Stimulated activated naive CD8-positive, alpha-beta T cell treated with anti-CD3 and anti-CD28 coated beads, Interleukin-15, amount 100 ng/mL, for 72 hours (primary cell): ENCODE results near the gene FAM236D.
"Not testable (repeated sequence)": the region's sequence is repeated elsewhere in the genome, so short reads cannot be mapped to it uniquely, and the experiment has no call there.

ENCODE experiments used
- ATAC-seq: fragments of 150-1000 bp; cut with Tn5 transposase; 2 replicates; pipeline ENCODE4 v1.10.0; 2021; ENCODE audit warnings: mild to moderate bottlenecking, moderate library complexity
- DNase-seq, 2 donors: peaks; one replicate each; pipeline ENCODE4 v3.0.0; 2021 to 2022
- H3K27ac Mint-ChIP-seq, 2 donors: one replicate each; pipeline ENCODE4 v1.8.0; 2022; ENCODE audit warnings: mild to moderate bottlenecking in 2 of 2, mixed read lengths in 2 of 2, moderate library complexity in 2 of 2
- H3K27me3 Mint-ChIP-seq: one replicate; pipeline ENCODE4 v1.8.0; 2022; ENCODE audit warnings: mixed read lengths
- H3K4me1 Mint-ChIP-seq: one replicate; pipeline ENCODE4 v1.8.0; 2022; ENCODE audit warnings: mild to moderate bottlenecking, mixed read lengths
- H3K4me3 Mint-ChIP-seq, 2 donors: one replicate each; pipeline ENCODE4 v1.8.0; 2022; ENCODE audit warnings: mild to moderate bottlenecking in 2 of 2, mixed read lengths in 2 of 2, moderate library complexity in 1 of 2
- H3K9me3 Mint-ChIP-seq, 2 donors: one replicate each; pipeline ENCODE4 v1.8.0; 2022; ENCODE audit warnings: mixed read lengths in 2 of 2

Gene FAM236D

DNA sequence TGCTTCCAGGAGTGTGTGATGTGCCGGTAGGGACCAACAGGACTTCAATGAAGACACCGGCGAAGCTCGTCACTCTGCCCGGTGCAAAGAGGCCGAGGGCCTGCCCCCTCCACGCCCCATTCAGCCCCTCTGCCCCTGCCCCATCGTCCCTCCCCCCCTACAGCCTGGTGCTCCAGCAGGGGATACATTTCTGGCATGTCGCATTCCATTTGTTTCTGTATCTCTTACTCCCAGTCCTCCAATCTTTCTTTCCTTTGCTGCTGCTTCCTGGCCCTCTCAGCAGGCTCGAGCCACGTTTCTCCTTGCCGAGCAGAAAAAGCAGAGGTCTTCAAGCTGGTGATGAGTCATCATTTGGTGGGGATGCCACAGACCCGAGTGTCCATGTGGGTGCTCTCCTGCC is at the start of gene FAM236D:
Gene FAM236D, minus strand, starts transcription at position 101 of the 400 bp plus-strand sequence. Its CDS starts 100 bp downstream, at position 1.
- not testable (repeated sequence) for DNase-seq, ATAC-seq, H3K4me3 Mint-ChIP-seq, H3K4me1 Mint-ChIP-seq, H3K9me3 Mint-ChIP-seq, H3K27me3 Mint-ChIP-seq, H3K27ac Mint-ChIP-seq

- not testable (repeated sequence) for H3K9me3 Mint-ChIP-seq, H3K27ac Mint-ChIP-seq, H3K27me3 Mint-ChIP-seq, ATAC-seq, DNase-seq, H3K4me3 Mint-ChIP-seq, H3K4me1 Mint-ChIP-seq
Observed at GRCh38 chrX:72837532-72837931, 29.5 kb upstream of the FAM236D start.

GRCh38 chrX:72830701-72831100 is 22.7 kb upstream of the FAM236D start:
- H3K4me1 Mint-ChIP-seq, H3K9me3 Mint-ChIP-seq, DNase-seq, H3K27me3 Mint-ChIP-seq, H3K27ac Mint-ChIP-seq, ATAC-seq, H3K4me3 Mint-ChIP-seq: not testable (repeated sequence)

GRCh38 chrX:72790390-72790789 is 17.6 kb downstream of the FAM236D start:
- not testable (repeated sequence) for H3K4me3 Mint-ChIP-seq, H3K27ac Mint-ChIP-seq, H3K9me3 Mint-ChIP-seq, H3K27me3 Mint-ChIP-seq, DNase-seq, H3K4me1 Mint-ChIP-seq
- peak; percentile 31 for ATAC-seq

DNA sequence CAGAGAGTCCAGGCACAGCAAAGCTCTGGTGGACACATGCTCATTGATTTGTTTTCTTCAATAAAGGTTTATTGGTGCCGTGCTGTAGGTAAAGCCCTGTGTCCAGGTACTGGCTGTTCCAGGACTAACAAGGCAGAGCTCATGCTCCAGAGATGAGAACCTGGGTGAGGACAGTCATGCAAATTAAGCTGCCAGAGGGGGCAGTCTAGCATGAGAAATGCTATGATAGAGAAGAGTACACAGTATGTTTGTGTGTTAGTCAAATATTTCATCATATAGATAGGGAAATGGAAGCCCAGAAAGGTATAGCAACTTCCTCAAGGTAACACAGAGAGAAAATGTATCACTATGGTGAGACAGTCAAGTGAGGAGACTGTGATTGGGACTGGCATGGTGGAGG is 19.9 kb downstream of the FAM236D start:
- DNase-seq, H3K27me3 Mint-ChIP-seq, H3K9me3 Mint-ChIP-seq, H3K4me3 Mint-ChIP-seq, H3K4me1 Mint-ChIP-seq, H3K27ac Mint-ChIP-seq: not testable (repeated sequence)
- ATAC-seq = peak; percentile 62

DNA sequence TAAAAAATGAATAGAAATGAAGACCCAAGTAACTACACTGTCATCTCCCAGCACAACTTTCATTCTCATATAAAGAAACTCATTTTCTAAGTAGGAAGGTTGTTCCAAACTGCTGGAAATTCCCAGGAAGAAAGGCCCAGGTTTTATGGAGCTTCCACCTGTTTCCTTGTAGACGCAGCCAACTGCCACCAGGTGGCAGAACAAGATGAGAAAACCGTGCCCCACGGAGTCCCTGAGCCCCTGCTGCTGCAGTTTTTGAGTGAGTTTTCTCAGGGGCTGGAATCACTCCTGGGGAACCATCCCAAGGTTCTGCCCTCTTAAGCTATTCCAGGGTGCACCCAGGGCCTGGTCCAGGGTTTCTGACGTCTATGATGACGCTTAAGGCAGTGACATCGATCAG is 24.0 kb downstream of the FAM236D start:
- H3K4me1 Mint-ChIP-seq, ATAC-seq: not testable (repeated sequence)

DNA sequence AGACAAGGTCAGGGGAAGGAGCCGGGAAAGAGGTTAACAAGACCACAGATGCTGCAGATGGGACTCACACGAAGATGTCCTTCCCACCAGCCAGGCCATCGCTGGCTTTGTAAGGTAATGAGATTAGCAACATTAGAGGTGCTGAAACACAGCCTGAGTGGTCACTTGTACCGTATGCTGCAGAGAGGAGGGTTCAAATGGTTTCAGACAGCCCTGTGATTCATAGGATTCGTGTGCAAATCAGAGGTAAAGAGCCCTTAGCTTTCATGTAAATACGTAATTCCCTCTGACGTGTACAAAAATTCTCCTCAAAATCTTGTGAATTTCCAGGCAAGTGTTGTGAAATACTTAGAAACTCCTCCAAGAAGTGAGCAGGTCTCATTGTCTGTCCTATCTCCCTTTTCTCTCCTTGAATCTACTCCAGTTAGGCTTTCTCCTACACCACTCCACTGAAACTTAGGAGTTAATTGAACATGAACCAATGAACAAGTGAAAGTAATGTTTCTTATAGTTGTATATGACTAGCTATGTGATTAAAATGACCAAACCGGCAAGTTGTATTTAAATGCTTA is 24.6 kb downstream of the FAM236D start:
- not testable (repeated sequence) for H3K27me3 Mint-ChIP-seq, H3K9me3 Mint-ChIP-seq, H3K4me3 Mint-ChIP-seq, H3K4me1 Mint-ChIP-seq, ATAC-seq, DNase-seq, H3K27ac Mint-ChIP-seq

More for the DNA sequence above, 24.0 kb downstream of the FAM236D start:
- not testable (repeated sequence) for H3K27ac Mint-ChIP-seq, H3K9me3 Mint-ChIP-seq, H3K4me3 Mint-ChIP-seq, H3K27me3 Mint-ChIP-seq, DNase-seq

DNA sequence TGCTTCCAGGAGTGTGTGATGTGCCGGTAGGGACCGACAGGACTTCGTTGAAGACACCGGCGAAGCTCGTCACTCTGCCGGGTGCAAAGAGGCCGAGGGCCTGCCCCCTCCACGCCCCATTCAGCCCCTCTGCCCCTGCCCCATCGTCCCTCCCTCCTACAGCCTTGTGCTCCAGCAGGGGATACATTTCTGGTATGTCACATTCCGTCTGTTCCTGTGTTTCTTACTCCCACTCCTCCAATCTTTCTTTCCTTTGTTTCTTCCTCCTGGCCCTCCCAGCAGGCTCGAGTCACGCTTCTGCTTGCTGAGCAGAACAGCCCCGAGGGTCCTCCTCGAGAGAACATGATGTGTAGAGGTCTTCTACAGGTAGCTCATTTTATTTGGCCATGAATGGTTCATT is 25.4 kb downstream of the FAM236D start, which contains the start of gene FAM236B:
Gene FAM236B, minus strand, starts transcription at position 101 of the 400 bp plus-strand sequence. Its CDS starts 100 bp downstream, at position 1.
- not testable (repeated sequence) for H3K27ac Mint-ChIP-seq, DNase-seq, H3K9me3 Mint-ChIP-seq, H3K4me1 Mint-ChIP-seq, H3K4me3 Mint-ChIP-seq, H3K27me3 Mint-ChIP-seq, ATAC-seq

DNA sequence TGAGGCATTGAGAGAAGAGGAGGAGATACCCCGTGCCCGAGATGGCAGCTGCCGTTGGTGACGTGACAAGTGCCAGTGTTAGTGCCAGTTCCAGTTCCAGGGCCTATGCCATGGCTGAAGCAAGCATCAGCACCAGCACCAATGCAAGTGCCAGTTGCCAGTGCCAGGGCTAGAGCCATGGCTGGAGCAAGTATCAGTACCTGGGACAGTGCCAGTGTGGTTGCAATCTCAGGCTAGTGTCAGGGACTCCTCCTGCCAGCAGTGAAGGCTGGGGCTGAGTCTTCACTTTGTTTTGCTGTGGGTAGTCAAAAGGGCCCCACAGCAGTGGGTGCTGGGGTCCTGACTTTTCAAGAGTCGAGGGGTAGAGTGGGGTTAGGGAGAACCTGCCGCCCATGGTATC is 29.9 kb downstream of the FAM236D start:
- H3K27ac Mint-ChIP-seq, H3K4me3 Mint-ChIP-seq, H3K27me3 Mint-ChIP-seq, H3K4me1 Mint-ChIP-seq, DNase-seq, H3K9me3 Mint-ChIP-seq: not testable (repeated sequence)
- ATAC-seq = peak; percentile 36

- H3K27me3 Mint-ChIP-seq, DNase-seq, H3K27ac Mint-ChIP-seq, H3K9me3 Mint-ChIP-seq, H3K4me3 Mint-ChIP-seq, H3K4me1 Mint-ChIP-seq: not testable (repeated sequence)
- peak; percentile 88 for ATAC-seq
Observed at GRCh38 chrX:72777467-72777790, 30.6 kb downstream of the FAM236D start.

DNA sequence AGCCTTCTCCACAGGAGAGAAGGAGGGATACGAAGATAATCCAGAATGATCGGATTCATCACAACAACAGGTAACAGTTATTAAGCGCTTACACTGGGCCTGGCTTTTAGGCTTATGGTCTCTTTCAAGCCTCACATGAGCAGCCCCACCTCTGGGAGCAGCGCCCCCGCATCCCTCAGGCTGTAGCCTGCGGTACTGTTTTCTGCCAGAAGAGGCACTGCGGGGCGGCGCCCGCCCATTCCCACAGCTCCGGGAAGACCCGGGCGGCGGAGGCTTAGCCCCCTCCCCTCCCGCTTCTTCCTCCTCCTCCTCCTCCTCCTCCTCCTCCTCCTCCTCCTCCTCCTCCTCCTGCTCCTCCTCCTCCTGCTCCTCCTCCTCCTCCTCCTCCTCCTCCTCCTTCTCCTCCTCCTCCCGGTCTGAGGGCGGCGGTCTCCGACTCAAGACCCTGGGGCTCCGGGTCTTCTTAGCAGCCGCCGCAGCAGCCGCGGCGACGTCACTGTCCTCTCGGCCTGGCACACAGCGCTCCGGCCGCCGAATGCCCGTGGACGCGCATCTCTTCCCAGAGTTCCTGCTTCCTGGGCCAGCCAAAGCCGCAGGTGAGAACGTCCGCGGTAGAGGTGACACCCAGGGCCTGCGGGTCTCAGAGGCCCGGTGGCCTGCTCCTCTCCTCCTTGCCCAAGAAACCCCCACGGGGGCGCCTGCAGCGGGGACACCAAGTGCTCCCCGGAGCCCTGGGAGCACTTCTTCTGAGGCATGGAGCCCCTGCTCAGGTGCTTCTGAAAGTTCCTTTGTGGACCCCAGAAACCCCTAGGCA is 31.1 kb downstream of the FAM236D start, which contains the start of gene DMRTC1B:
Gene DMRTC1B, plus strand, starts transcription at position 238 of the 814 bp plus-strand sequence. CDS start 68,246 bp downstream, outside the sequence.
- not testable (repeated sequence) for H3K27ac Mint-ChIP-seq, H3K4me3 Mint-ChIP-seq, H3K9me3 Mint-ChIP-seq, H3K4me1 Mint-ChIP-seq, H3K27me3 Mint-ChIP-seq, DNase-seq
- ATAC-seq = peak; percentile 79

DNA sequence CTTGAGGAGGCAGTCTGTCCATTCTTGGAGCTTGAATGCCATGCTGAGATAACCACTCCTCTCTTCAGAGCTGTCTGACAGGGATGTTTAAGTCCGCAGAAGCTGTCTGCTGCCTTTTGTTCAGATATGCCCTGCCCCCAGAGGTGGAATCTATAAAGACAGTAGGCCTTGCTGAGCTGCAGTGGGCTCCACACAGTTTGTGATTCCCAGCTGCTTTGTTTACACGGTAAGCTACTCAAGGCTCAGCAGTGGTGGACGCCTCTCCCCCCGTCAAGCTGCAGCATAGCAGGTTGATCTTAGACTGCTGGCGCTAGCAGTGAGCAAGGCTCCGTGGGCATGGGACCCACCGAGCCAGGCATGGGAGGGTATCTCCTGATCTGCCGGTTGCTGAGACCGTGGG is 47.6 kb downstream of the FAM236D start:
- H3K27me3 Mint-ChIP-seq, H3K4me1 Mint-ChIP-seq, H3K9me3 Mint-ChIP-seq, H3K4me3 Mint-ChIP-seq, ATAC-seq, DNase-seq, H3K27ac Mint-ChIP-seq: not testable (repeated sequence)
